GM13976 (cell line): ENCODE measurements around the gene TP53.

Source experiments
- DNase-seq: peaks from one replicate; pipeline ENCODE4 v3.0.0; 2012; ENCODE audit warnings: low spot score
- in situ Hi-C: fragments of 300-500 bp; cut with MboI; formaldehyde crosslinking; loops from one replicate; pipeline ENCODE4 v1.12.0; 2022; ENCODE audit warnings: low sequenced_read_pairs, mixed read lengths, inconsistent platforms; ENCODE audit not compliant: unreplicated experiment
- TF ChIP-seq, protein P1 (sequence below): IDR thresholded peaks from 2 replicates; pipeline ENCODE4 v1.5.1; 2012; ENCODE audit warnings: borderline replicate concordance, mild to moderate bottlenecking; ENCODE audit not compliant: insufficient read depth; ENCODE audit errors: extremely low read depth, missing control alignments, control extremely low read depth

TP53 gene

DNA sequence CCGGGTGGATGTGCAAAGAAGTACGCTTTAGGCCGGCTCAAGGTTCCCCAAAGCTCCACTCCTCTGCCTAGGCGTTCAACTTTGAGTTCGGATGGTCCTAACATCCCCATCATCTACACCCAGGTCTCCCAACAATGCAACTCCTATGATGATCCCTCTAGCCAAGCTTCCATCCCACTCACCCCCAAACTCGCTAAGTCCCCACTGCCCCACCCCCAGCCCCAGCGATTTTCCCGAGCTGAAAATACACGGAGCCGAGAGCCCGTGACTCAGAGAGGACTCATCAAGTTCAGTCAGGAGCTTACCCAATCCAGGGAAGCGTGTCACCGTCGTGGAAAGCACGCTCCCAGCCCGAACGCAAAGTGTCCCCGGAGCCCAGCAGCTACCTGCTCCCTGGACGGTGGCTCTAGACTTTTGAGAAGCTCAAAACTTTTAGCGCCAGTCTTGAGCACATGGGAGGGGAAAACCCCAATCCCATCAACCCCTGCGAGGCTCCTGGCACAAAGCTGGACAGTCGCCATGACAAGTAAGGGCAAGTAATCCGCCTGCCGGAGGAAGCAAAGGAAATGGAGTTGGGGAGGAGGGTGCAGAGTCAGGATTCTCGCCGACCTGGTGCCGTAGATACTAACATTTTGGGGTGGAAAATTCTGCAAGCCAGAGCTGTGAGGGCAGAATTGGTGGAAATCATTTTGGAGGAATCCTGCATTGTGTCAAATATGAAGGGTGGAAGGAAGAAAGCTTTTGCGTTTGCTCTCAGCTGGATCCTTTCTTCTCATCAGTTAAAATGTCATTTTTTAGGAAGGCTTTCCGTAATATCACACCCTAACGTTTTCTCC lies at the start of gene TP53:
TP53 (minus strand) TSS at position 419 of the 836 bp plus-strand sequence. CDS start 10,896 bp downstream, outside the sequence.
- in situ Hi-C loops = no loop called here
- TF ChIP-seq, protein P1, sequence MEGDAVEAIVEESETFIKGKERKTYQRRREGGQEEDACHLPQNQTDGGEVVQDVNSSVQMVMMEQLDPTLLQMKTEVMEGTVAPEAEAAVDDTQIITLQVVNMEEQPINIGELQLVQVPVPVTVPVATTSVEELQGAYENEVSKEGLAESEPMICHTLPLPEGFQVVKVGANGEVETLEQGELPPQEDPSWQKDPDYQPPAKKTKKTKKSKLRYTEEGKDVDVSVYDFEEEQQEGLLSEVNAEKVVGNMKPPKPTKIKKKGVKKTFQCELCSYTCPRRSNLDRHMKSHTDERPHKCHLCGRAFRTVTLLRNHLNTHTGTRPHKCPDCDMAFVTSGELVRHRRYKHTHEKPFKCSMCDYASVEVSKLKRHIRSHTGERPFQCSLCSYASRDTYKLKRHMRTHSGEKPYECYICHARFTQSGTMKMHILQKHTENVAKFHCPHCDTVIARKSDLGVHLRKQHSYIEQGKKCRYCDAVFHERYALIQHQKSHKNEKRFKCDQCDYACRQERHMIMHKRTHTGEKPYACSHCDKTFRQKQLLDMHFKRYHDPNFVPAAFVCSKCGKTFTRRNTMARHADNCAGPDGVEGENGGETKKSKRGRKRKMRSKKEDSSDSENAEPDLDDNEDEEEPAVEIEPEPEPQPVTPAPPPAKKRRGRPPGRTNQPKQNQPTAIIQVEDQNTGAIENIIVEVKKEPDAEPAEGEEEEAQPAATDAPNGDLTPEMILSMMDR = no peak
- DNase-seq = peak; percentile 86

DNA sequence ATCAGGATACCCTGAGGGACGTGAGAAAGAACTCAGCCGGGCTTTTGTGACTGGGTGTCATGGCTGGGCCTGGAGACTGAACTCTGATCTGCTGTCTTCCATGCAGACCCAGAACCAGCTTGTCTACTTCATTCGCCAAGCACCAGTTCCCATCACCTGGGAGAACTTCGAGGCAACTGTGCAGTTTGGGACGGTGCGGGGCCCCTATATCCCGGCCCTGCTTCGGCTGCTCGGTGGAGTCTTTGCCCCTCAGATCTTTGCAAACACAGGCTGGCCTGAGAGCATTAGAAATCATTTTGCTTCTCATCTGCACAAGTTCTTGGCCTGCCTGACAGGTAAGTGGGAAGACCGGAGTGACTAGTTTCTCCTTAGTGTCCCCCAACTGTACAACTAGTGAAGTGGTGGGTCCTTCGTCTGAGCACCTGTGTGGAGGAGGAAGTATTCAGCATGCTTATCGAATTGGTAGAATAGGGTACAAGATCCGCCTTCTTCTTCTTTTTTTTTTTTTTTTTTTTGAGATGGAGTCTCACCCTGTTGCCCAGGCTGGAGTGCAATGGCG lies 45.8 kb upstream of the TP53 start:
- TF ChIP-seq, protein P1 = no peak
- DNase-seq = no peak
- in situ Hi-C loops = no loop called here

DNA sequence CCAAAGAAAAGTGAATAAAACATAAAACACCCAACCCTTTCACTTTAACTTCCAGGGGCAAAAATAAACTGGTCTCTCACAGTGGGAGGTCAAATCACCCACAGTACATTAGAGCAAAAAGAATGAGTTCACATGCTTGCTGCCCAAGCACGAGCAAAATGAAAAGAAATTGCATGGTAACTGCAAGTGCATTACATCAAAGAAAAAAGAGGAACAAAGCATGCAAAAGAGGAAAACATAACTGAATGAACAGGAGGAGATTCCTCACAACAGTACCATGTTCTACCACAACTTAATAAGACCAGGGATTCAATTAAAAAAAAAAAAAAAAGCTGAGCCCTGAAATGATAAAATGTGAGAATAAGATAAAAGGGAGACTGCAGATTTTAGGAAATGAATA lies 42.5 kb upstream of the TP53 start:
- no peak for DNase-seq
- in situ Hi-C loops = no loop called here
- TF ChIP-seq, protein P1 = no peak

DNA sequence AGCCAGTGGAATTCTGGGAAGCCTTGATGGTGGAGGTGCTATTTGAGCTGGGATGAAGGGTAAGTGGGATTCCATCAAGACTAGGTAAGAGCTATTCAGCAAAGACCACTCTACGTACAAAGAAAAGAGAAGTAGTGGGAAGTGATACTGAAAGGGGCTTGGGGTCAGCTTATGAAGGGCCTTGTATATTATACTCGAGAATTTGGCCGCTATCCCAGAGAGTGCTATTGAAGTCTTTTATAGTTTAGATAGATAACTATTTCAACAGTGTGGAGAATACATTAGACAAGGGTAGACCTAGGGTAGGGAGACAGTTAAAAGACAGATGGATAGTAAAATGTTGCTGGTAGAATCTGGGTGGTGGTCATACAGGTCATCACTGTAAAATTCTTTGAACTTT lies 40.6 kb upstream of the TP53 start:
- in situ Hi-C loops = no loop called here
- no peak for DNase-seq
- TF ChIP-seq, protein P1 = no peak

DNA sequence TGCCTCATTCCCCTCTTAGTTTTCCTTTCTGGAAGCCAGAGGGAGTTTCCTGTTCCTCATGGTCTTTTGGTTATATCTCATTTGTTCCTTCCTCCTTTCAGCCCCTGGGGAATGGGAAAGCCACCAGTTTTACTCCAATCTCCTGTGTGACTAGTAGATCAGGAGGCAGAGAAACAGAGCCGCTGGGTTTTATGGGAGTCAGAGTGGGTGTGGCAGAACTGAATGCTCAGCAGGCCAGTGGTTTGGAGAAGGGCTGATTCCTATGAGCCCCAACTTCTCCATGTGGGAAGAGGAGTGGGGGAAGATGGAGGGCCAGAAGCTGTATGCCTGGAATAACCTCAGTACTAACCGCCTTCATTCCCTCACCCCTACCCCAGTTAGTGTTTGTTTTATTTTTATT lies 34.3 kb upstream of the TP53 start:
- in situ Hi-C loops = no loop called here
- DNase-seq = no peak
- TF ChIP-seq, protein P1 = no peak

DNA sequence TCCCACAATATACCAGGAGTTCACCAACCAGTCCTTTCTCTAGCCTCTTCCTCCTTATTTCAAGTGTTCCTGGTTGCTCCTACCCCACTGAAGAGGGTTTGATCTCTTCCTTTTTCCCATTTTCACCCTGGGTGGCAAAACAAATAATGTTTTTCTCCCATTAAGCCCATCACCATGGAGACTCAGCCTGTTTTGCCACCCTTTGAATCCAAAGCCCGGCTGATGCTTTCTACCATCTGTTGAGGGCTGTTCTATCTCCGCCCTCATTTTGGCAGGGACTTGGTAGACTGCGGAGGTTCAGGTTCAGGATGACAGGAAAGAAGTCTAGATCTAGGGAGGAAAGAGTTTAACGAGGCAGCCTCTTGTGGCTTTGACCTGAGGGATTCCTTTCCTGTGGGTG lies 32.8 kb upstream of the TP53 start:
- TF ChIP-seq, protein P1 = no peak
- DNase-seq = no peak
- in situ Hi-C loops = no loop called here
